Osteocyte (in vitro differentiated cells): Measurements from ENCODE around the gene NOTCH3. TPM values are rescaled to one million over a fixed set of nuclear protein-coding genes. Genes with fewer than 3 reads are reported as not detected.
A peak's percentile ranks its signal among the peaks of the same experiment; 100 is the strongest.

Source experiments
- DNase-seq: peaks from one replicate; pipeline ENCODE4 v3.0.0; 2021; ENCODE audit warnings: mixed read lengths; ENCODE audit not compliant: unreplicated experiment; ENCODE audit errors: extremely low spot score
- H3K27ac Mint-ChIP-seq: one replicate; pipeline ENCODE4 v1.8.0; 2021; ENCODE audit warnings: mild to moderate bottlenecking, mixed read lengths; ENCODE audit not compliant: unreplicated experiment
- H3K27me3 Mint-ChIP-seq: one replicate; pipeline ENCODE4 v1.8.0; 2021; ENCODE audit warnings: mixed read lengths; ENCODE audit not compliant: unreplicated experiment
- H3K36me3 Mint-ChIP-seq: one replicate; pipeline ENCODE4 v1.8.0; 2021; ENCODE audit warnings: mixed read lengths; ENCODE audit not compliant: unreplicated experiment
- H3K4me1 Mint-ChIP-seq: one replicate; pipeline ENCODE4 v1.8.0; 2021; ENCODE audit warnings: mixed read lengths; ENCODE audit not compliant: unreplicated experiment
- H3K4me3 Mint-ChIP-seq: one replicate; pipeline ENCODE4 v1.8.0; 2021; ENCODE audit warnings: mild to moderate bottlenecking, moderate library complexity, mixed read lengths; ENCODE audit not compliant: unreplicated experiment
- H3K9me3 Mint-ChIP-seq: one replicate; pipeline ENCODE4 v1.8.0; 2021; ENCODE audit warnings: mixed read lengths; ENCODE audit not compliant: unreplicated experiment
- CTCF ChIP-seq: fragments of 200-600 bp; sonication (generic); IDR thresholded peaks from 2 replicates; pipeline ENCODE4 v1.5.0; 2021; ENCODE audit warnings: antibody characterized with exemption, mild to moderate bottlenecking, moderate library complexity
- total RNA-seq: library from RNA; stranded (reverse); gene quantifications from 2 replicates; pipeline ENCODE4 v1.2.1, GENCODE V29; 2021

NOTCH3 gene
- total RNA-seq, 1 donor from 2014 or later, result 178 TPM

- H3K4me1 Mint-ChIP-seq, result no peaks in the 10 kb centered on the region
- peaks cover 35% of the 10 kb centered on the region for H3K36me3 Mint-ChIP-seq
- DNase-seq, result no peak
- H3K9me3 Mint-ChIP-seq, result no peaks in the 10 kb centered on the region
- no peaks in the 10 kb centered on the region for H3K27me3 Mint-ChIP-seq
- H3K27ac Mint-ChIP-seq, result no peak overlapping the region
- TF ChIP-seq CTCF, result no peak
- H3K4me3 Mint-ChIP-seq, result no peak overlapping the region
Measured at GRCh38 chr19:15237759-15238638, 37.2 kb upstream of the NOTCH3 start.

GRCh38 chr19:15236886-15237285 is 36.1 kb upstream of the NOTCH3 start:
- no peak for TF ChIP-seq CTCF
- Mint-ChIP-seq H3K9me3 (no peaks in the 10 kb centered on the region), H3K4me3 (no peak overlapping the region), H3K4me1 (no peaks in the 10 kb centered on the region), H3K27me3 (no peaks in the 10 kb centered on the region), H3K36me3 (peaks cover 31% of the 10 kb centered on the region), H3K27ac (peak overlapping the region; percentile 62)
- DNase-seq, result no peak

- no peaks in the 10 kb centered on the region for H3K9me3 Mint-ChIP-seq
- no peak overlapping the region for H3K4me3 Mint-ChIP-seq
- peak overlapping the region; percentile 40 for H3K27ac Mint-ChIP-seq
- peaks cover 29% of the 10 kb centered on the region for H3K36me3 Mint-ChIP-seq
- no peak for TF ChIP-seq CTCF
- no peaks in the 10 kb centered on the region for H3K27me3 Mint-ChIP-seq
- H3K4me1 Mint-ChIP-seq, result no peaks in the 10 kb centered on the region
- no peak for DNase-seq
Measured at GRCh38 chr19:15235781-15236180, 35.0 kb upstream of the NOTCH3 start.

GRCh38 chr19:15234431-15235130 is 33.8 kb upstream of the NOTCH3 start:
- peaks cover 25% of the 10 kb centered on the region for H3K36me3 Mint-ChIP-seq
- TF ChIP-seq CTCF, result no peak
- no peak overlapping the region for H3K4me3 Mint-ChIP-seq
- no peak for DNase-seq
- H3K27ac Mint-ChIP-seq, result peak overlapping the region; percentile 9
- no peaks in the 10 kb centered on the region for H3K4me1 Mint-ChIP-seq
- no peaks in the 10 kb centered on the region for H3K9me3 Mint-ChIP-seq
- H3K27me3 Mint-ChIP-seq, result no peaks in the 10 kb centered on the region

GRCh38 chr19:15231271-15231670 is 30.5 kb upstream of the NOTCH3 start:
- no peaks in the 10 kb centered on the region for H3K27me3 Mint-ChIP-seq
- H3K4me3 Mint-ChIP-seq, result no peak overlapping the region
- no peak overlapping the region for H3K27ac Mint-ChIP-seq
- H3K36me3 Mint-ChIP-seq, result peaks cover 12% of the 10 kb centered on the region
- no peak for TF ChIP-seq CTCF
- no peaks in the 10 kb centered on the region for H3K9me3 Mint-ChIP-seq
- no peak for DNase-seq
- H3K4me1 Mint-ChIP-seq, result no peaks in the 10 kb centered on the region
